Adrenal gland (tissue), 5 donors: Measurements from ENCODE around the gene OVAAL.
A peak's percentile ranks its signal among the peaks of the same experiment; 100 is the strongest.

ENCODE experiments used
- POLR2A ChIP-seq, 2 donors: fragments of 450-650 bp; IDR thresholded peaks; one replicate each; pipeline ENCODE4 v1.6.1; 2017; ENCODE audit warnings: antibody characterized with exemption in 2 of 2, mild to moderate bottlenecking in 2 of 2, moderate library complexity in 1 of 2
- TF ChIP-seq, protein P1 (sequence below), 6 experiments: fragments of 450-650 bp in 4 of 6; fragments of 200-600 bp in 2 of 6; sonication (generic) in 1 of 6; IDR thresholded peaks; 1 replicate in 5 of 6; 2 replicates in 1 of 6; pipeline versions ENCODE4 v1.5.1 to v1.8.0; 2016 to 2021; ENCODE audit warnings: antibody characterized with exemption in 6 of 6, mild to moderate bottlenecking in 2 of 6, moderate library complexity in 1 of 6
- donor health status: DM: no; HTN: no; CAD: no.

DNA sequence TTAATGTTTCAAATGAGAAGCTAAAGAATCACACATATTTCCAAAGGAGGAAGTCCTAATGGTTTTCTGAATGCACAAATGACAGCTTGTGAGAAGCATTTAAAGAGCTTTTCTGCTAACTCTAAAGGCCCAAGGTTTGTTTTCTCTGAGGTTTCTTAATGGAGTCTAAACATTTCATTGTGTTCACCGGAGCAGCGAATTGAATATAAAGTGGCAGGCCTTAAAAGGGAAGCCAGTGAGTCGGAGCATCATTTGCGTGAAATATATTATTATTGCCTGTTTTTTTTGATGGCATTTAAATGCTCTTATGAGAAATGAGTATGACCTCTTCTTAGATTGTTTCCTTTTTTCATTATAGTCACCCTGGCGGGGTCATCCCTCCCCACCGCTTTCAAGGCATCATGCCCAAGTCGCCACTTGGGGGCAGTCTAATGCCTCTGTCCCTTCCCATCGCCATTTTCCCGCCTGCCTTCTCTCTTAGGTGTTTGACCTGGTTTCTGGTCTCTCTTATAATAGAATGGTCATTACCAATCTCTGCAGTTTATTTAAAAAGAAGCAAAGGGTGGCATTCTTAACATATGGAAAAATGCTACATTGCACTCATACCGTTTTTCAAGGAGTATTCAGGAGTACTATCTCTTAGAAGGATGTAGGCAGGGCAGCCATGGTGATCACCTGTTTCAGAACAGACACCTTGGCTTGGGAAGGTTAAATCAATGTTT is 25.3 kb upstream of the OVAAL start:
- TF ChIP-seq, protein P1, sequence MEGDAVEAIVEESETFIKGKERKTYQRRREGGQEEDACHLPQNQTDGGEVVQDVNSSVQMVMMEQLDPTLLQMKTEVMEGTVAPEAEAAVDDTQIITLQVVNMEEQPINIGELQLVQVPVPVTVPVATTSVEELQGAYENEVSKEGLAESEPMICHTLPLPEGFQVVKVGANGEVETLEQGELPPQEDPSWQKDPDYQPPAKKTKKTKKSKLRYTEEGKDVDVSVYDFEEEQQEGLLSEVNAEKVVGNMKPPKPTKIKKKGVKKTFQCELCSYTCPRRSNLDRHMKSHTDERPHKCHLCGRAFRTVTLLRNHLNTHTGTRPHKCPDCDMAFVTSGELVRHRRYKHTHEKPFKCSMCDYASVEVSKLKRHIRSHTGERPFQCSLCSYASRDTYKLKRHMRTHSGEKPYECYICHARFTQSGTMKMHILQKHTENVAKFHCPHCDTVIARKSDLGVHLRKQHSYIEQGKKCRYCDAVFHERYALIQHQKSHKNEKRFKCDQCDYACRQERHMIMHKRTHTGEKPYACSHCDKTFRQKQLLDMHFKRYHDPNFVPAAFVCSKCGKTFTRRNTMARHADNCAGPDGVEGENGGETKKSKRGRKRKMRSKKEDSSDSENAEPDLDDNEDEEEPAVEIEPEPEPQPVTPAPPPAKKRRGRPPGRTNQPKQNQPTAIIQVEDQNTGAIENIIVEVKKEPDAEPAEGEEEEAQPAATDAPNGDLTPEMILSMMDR (IDR thresholded peaks at IDR 0.05), result peak; percentile 71 to 93 (median 87)
- no peak for TF ChIP-seq POLR2A (IDR thresholded peaks at IDR 0.05)
